ENCODE data around the gene DHX32.
"Not testable (repeated sequence)": the region's sequence is repeated elsewhere in the genome, so short reads cannot be mapped to it uniquely, and the experiment has no call there.

DHX32 gene

DNA sequence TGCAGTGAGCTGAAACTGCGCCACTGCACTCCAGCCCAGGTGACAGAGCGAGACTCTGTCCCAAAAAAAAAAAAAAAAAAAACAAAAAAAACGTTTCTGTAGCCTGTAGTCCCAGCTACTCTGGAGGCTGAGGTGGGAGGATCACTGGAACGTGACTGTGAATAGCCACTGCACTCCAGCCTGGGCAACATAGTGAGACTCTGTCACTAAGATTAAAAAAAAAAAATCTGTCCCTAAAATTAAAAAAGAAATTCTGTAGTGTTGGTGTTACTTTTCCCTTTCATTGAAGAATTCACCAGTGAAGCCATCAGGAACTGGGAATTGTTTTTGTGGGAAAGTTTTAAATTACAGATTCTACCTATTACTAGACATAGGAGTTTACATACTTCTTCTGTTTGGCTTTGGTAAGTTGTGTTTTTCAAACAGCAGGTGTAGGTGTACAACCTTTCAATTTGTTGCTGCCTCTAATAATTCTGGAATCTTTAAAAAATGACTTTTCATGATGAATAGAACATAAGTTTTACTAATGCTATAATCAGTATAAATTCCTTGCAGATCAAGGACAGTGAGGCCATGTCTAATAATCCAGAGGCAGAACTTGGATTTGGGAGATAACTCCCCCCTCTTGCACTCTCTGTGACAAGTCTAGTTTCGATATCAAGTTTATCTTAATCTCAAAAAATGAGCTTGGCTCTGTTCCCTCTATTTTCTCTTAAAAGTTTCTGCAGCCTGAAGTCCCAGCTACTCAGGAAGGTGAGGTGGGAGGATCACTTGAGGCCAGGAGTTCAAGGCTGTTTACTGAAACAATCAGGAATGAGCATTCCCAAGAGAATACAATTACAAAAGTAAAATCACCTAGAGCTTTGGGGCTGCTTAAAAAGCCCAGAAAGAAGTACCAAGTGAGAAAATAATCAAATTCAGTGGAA, 24.2 kb upstream of the DHX32 start:
- H3K36me3 Mint-ChIP-seq (ENCODE audit: low read depth); H3K27me3 Mint-ChIP-seq (ENCODE audit: low read depth); H3K9me3 Mint-ChIP-seq; H3K4me1 Mint-ChIP-seq (ENCODE audit: low read depth); H3K4me3 Mint-ChIP-seq; H3K27ac Mint-ChIP-seq: not testable (repeated sequence)

DNA sequence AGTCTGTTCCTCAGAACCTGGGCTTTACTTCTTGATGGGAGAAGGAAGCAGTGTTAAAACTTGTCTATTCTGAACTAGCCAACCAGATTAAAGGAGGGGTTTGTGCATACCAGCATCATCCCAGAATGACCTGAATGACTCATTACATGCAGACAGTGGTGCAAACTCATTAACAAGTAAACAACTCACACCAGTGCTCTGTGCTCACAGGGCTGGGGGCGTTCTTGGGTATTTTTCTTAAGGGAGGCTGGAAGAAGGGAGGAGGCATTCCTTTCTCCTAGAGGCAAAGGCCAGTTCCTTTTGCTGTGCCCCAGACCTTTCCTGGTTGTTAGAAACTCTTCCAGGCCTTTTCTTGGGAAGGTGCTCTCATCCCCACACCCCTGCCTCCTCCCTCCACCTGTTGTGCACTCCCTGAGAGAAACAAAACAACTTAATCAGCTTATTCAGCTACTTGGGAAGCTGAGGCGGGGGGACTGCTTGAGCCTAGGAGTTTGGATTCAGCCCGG, 22.1 kb upstream of the DHX32 start:
- not testable (repeated sequence) for H3K4me3 Mint-ChIP-seq; H3K9me3 Mint-ChIP-seq; H3K36me3 Mint-ChIP-seq (ENCODE audit: low read depth); H3K27ac Mint-ChIP-seq; H3K4me1 Mint-ChIP-seq (ENCODE audit: low read depth); H3K27me3 Mint-ChIP-seq (ENCODE audit: low read depth)

GRCh38 chr10:125900963-125901362, 19.9 kb upstream of the DHX32 start:
- not testable (repeated sequence) for H3K36me3 Mint-ChIP-seq (ENCODE audit: low read depth); H3K4me3 Mint-ChIP-seq; H3K4me1 Mint-ChIP-seq (ENCODE audit: low read depth); H3K27ac Mint-ChIP-seq; H3K9me3 Mint-ChIP-seq
- peaks cover 21% of the 10 kb centered on the region for H3K27me3 Mint-ChIP-seq (ENCODE audit: low read depth)

- not testable (repeated sequence) for H3K36me3 Mint-ChIP-seq (ENCODE audit: low read depth); H3K9me3 Mint-ChIP-seq; H3K27ac Mint-ChIP-seq
- Mint-ChIP-seq H3K4me1 (ENCODE audit: low read depth) (peaks cover 12% of the 10 kb centered on the region), H3K4me3 (peak overlapping the region; percentile 87), H3K27me3 (ENCODE audit: low read depth) (peaks cover 39% of the 10 kb centered on the region)
Observed at GRCh38 chr10:125897317-125897716, 16.2 kb upstream of the DHX32 start.

DNA sequence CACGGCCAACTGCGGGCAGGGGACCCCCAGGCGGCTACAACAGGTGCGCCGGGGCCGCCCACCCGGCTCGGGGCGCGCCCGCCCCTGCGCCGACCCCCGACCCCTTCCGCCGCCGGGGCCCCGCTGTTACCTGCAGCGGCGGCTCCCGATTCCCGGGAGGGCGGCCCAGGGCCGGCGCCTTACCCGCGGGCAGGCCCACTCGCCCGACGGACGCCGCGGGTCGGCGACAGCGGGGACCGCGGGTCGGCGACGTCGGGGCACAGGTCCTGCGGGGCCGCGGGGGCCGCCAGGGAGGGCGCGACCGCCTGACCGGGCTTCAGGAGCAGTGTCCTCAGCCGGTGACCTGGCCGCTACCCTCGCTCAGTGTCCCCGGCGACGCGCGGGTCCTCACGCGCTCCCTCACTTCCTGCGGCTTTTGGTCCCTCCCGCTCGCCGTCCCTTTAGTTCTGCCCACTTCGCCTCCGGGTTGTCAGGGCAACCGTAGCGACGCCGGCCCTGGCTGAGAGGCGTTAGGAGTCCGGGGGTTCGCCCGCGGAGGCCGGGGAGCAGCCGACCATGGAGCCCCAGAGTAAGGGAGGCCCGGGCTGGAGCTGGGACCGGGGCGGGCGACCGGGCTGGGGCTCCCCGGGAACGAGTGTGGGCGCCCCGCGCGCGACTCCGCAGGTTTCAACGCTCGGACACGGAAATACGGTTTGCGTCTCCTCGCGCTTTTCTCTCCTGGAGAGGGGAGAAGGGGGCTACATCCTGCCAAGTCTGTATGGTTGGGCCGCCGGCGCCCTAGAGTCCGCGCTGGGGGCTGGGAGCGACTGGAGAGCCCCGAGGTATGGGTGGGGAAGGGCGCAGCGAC, 15.2 kb upstream of the DHX32 start, which contains the start of gene FANK1:
Gene FANK1, plus strand, starts transcription at position 477 of the 847 bp plus-strand sequence. Its CDS starts 79 bp downstream, at position 556.
- Mint-ChIP-seq H3K27me3 (ENCODE audit: low read depth) (peaks cover 39% of the 10 kb centered on the region), H3K27ac (peak within 1 kb of the TSS; percentile 71), H3K4me1 (ENCODE audit: low read depth) (peaks cover 12% of the 10 kb centered on the region), H3K4me3 (peak within 1 kb of the TSS; percentile 88)
- H3K36me3 Mint-ChIP-seq (ENCODE audit: low read depth); H3K9me3 Mint-ChIP-seq: not testable (repeated sequence)

- Mint-ChIP-seq H3K27ac (peak overlapping the region; percentile 71), H3K27me3 (ENCODE audit: low read depth) (peaks cover 39% of the 10 kb centered on the region), H3K4me3 (peak overlapping the region; percentile 88), H3K4me1 (ENCODE audit: low read depth) (peaks cover 12% of the 10 kb centered on the region)
- not testable (repeated sequence) for H3K36me3 Mint-ChIP-seq (ENCODE audit: low read depth); H3K9me3 Mint-ChIP-seq
Observed at GRCh38 chr10:125895130-125896087, 14.3 kb upstream of the DHX32 start.

DNA sequence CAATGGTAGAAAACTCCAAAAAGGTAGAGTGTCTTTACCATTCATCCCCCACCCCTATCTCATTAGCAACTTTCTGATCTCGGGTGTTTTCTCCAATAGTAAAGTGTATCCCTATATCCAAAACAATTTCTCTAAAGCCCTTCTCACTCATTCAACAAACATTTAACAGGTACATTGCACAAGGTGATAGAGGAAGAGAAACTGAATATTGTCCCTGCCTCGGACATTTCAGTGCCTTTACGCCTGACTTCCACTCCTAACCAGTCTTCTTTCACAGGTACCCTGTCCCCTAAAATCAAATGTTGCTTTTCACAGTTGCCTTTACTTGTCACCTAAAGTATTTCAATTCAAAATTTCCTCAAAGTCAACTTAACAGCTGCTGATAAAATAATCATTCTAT, 13.1 kb upstream of the DHX32 start:
- not testable (repeated sequence) for H3K9me3 Mint-ChIP-seq; H3K4me3 Mint-ChIP-seq; H3K27ac Mint-ChIP-seq; H3K36me3 Mint-ChIP-seq (ENCODE audit: low read depth)
- Mint-ChIP-seq H3K4me1 (ENCODE audit: low read depth) (peaks cover 12% of the 10 kb centered on the region), H3K27me3 (ENCODE audit: low read depth) (peaks cover 34% of the 10 kb centered on the region)

DNA sequence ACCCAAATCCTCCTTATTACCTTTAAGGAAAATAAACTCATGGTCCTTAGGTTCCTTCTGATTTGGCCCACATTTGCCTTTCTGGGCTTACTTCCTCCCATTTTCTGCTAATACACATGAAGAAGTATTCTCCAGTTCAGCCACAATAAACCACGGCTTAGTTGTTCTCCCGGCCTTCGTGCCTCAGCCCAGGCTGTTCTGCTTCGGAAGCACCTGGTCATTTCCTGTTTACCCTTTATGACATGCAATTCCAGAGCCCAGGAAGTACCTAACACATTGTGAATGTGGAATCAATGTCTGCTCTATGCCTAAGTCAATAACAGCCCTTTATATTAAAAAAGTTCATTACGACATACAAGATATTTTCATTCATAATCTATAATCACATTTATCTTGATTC, 11.3 kb upstream of the DHX32 start:
- not testable (repeated sequence) for H3K4me3 Mint-ChIP-seq; H3K27ac Mint-ChIP-seq; H3K36me3 Mint-ChIP-seq (ENCODE audit: low read depth); H3K9me3 Mint-ChIP-seq
- peaks cover 26% of the 10 kb centered on the region for H3K27me3 Mint-ChIP-seq (ENCODE audit: low read depth)
- peaks cover 12% of the 10 kb centered on the region for H3K4me1 Mint-ChIP-seq (ENCODE audit: low read depth)

GRCh38 chr10:125889441-125889840, 8.3 kb upstream of the DHX32 start:
- H3K27ac Mint-ChIP-seq; H3K36me3 Mint-ChIP-seq (ENCODE audit: low read depth); H3K9me3 Mint-ChIP-seq; H3K4me1 Mint-ChIP-seq (ENCODE audit: low read depth); H3K27me3 Mint-ChIP-seq (ENCODE audit: low read depth); H3K4me3 Mint-ChIP-seq: not testable (repeated sequence)

DNA sequence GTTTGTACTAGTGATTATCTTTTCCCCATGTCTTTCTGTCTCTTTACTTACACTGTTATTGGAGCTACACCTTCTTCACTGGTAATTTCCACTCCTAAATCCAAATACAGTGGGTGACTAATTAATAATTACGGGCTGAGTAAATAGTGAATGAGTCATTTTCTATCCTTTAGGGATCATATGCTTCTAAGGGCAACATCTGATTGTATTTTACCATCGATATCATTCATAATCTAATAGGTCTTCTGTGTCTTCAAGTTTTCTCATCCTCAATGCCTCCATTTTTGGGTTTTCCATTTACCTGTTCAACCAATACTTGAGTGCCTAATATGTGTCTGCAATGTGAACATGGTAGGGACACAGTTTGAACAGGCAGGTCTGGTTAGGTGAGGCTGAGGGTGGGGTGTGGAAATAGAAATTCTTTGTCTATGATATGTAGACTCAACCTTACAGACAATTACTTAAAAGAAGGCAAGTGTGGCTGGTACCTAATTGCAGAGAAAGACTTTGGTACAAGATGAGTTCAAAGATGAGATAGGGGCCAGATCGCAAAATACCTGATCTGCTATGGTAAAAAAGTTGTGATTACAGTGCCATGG, 5.9 kb upstream of the DHX32 start:
- H3K4me1 Mint-ChIP-seq (ENCODE audit: low read depth), result no peaks in the 10 kb centered on the region
- H3K27ac Mint-ChIP-seq, result no peak overlapping the region
- H3K36me3 Mint-ChIP-seq (ENCODE audit: low read depth), result no peaks in the 10 kb centered on the region
- H3K9me3 Mint-ChIP-seq, result peaks cover 3% of the 10 kb centered on the region
- no peaks in the 10 kb centered on the region for H3K27me3 Mint-ChIP-seq (ENCODE audit: low read depth)
- H3K4me3 Mint-ChIP-seq, result no peak overlapping the region

DNA sequence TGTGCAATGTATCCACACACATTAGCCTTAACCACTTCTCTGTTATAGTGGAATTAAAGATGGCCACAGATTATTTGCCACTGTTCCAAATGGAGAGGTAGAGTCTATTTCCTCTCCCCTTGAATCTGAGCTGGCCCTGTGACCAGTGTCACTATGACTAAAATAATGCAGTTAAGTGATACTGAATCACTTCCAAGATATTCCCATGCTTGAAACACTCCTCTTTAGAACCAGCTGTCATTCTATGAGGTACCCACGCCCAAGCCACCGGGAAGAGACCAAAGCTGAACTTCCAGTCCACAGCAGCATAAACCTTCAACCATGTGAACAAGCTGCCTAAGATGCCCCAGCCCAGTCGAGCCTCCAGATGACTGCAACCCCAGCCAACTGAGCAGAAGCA, 2.1 kb upstream of the DHX32 start:
- no peak overlapping the region for H3K4me3 Mint-ChIP-seq
- H3K4me1 Mint-ChIP-seq (ENCODE audit: low read depth), result no peaks in the 10 kb centered on the region
- no peak overlapping the region for H3K27ac Mint-ChIP-seq
- H3K36me3 Mint-ChIP-seq (ENCODE audit: low read depth), result peaks cover 2% of the 10 kb centered on the region
- H3K27me3 Mint-ChIP-seq (ENCODE audit: low read depth), result no peaks in the 10 kb centered on the region
- no peaks in the 10 kb centered on the region for H3K9me3 Mint-ChIP-seq

DNA sequence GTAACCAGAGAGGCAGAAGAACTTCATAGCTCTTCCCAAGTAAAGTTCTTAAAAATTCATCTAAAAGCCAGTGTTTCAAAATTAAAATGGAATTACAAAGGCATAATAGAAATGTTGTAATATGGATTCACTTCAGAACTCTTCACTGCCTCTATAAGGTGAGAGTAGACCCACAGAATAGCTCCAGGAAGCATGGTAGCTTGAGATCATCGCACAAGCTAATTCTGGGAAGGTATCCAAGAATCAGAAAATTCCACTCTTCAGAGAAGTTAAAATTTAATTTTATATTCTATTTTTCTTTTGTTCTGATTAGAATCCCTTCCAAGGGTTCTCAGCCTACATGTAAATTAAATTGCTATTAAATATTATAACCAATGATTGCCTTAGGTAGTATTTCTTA, 1.5 kb upstream of the DHX32 start:
- Mint-ChIP-seq H3K27me3 (ENCODE audit: low read depth) (no peaks in the 10 kb centered on the region), H3K27ac (no peak overlapping the region), H3K9me3 (no peaks in the 10 kb centered on the region), H3K4me3 (no peak overlapping the region), H3K36me3 (ENCODE audit: low read depth) (peaks cover 2% of the 10 kb centered on the region), H3K4me1 (ENCODE audit: low read depth) (no peaks in the 10 kb centered on the region)

GRCh38 chr10:125880719-125881118, 373 bp downstream of the DHX32 start:
- Mint-ChIP-seq H3K36me3 (ENCODE audit: low read depth) (peaks cover 8% of the 10 kb centered on the region), H3K4me3 (no peak overlapping the region), H3K9me3 (peaks cover 7% of the 10 kb centered on the region), H3K27ac (no peak overlapping the region), H3K27me3 (ENCODE audit: low read depth) (no peaks in the 10 kb centered on the region), H3K4me1 (ENCODE audit: low read depth) (no peaks in the 10 kb centered on the region)

Data from T-helper 1 cell treated with Interleukin-12 subunit alpha and Interleukin-12 subunit beta and Interleukin-4 antibody, amounts not matched to agents 30 μg/mL and 1 μg/mL, for 36 hours (primary cell).